Sciatic nerve (tissue), 1 donor: ENCODE results near the gene NSUN2. TPM values are rescaled to one million over a fixed set of nuclear protein-coding genes. Genes with fewer than 3 reads are reported as not detected.

ENCODE experiments used
- total RNA-seq: library from RNA; stranded (reverse); fragmentation: NEBNext Ultra II Directional; extraction: Animal tissue kit (Norgen Biotek cat#: 25700); gene quantifications from one replicate; pipeline ENCODE4 v1.2.1, GENCODE V29; 2021
- donor health status: DM: no; HTN: no; CAD: no.

NSUN2 gene
- total RNA-seq, 1 donor from 2014 or later, result 53.0 TPM

Other genes with a start within 250 kb of the NSUN2 start
- gene UBE2QL1, start 184.2 kb downstream of the NSUN2 start, total RNA-seq, result 0.94 TPM
- gene SRD5A1, start 396 bp upstream of the NSUN2 start, total RNA-seq, result 9.6 TPM
- 28.6 TPM for gene TENT4A, start 80.4 kb upstream of the NSUN2 start, total RNA-seq